OCI-LY7 (cell line): ENCODE data around the gene NFATC4. TPM values are rescaled to one million over a fixed set of nuclear protein-coding genes. Genes with fewer than 3 reads are reported as not detected.

Experiments used
- BruUV-seq: library from RNA; stranded (reverse); fragments of 400-500 nt; replicated peaks from 2 replicates; lab custom pipeline; 2021; lab: Mats Ljungman, UMichigan
- CTCF ChIA-PET: fragments of 300-600 bp; sonication (Branson Sonifier 250); formaldehyde crosslinking; loops from one replicate; lab custom pipeline; 2022; ENCODE audit warnings: antibody characterized with exemption; ENCODE audit not compliant: unreplicated experiment; lab: Charles Lee
- POLR2A ChIA-PET: fragments of 300-600 bp; sonication (Branson Sonifier 250); formaldehyde crosslinking; loops from one replicate; lab custom pipeline; 2022; ENCODE audit warnings: antibody characterized with exemption; lab: Charles Lee
- DNase-seq: peaks from one replicate; pipeline ENCODE4 v3.0.0-alpha.2; 2015; ENCODE audit warnings: low spot score
- H2AFZ ChIP-seq: fragments of 200-600 bp; sonication (generic), shearing (Covaris generic); 2 replicates; pipeline ENCODE4 v1.6.1; 2014; ENCODE audit warnings: mild to moderate bottlenecking, antibody characterized with exemption, low read length, moderate library complexity
- H3K27ac ChIP-seq: fragments of 200-600 bp; sonication (generic); 2 replicates; pipeline ENCODE4 v1.5.1; 2014; ENCODE audit warnings: mixed run types, low read depth, mild to moderate bottlenecking, moderate library complexity, low read length, inconsistent platforms; ENCODE audit not compliant: poor library complexity, severe bottlenecking
- H3K36me3 ChIP-seq: fragments of 200-600 bp; sonication (generic); 2 replicates; pipeline ENCODE4 v1.6.1; 2014; ENCODE audit warnings: mild to moderate bottlenecking, antibody characterized with exemption, low read length, moderate library complexity, mixed read lengths; ENCODE audit not compliant: insufficient read depth
- H3K4me1 ChIP-seq: fragments of 200-600 bp; sonication (generic); 2 replicates; pipeline ENCODE4 v1.5.1; 2014; ENCODE audit warnings: mild to moderate bottlenecking, low read length; ENCODE audit not compliant: insufficient read depth, poor library complexity, severe bottlenecking
- H3K4me2 ChIP-seq: fragments of 200-600 bp; sonication (generic); 2 replicates; pipeline ENCODE4 v1.6.1; 2014; ENCODE audit warnings: mild to moderate bottlenecking, low read length
- H3K4me3 ChIP-seq: fragments of 200-600 bp; sonication (generic); 2 replicates; pipeline ENCODE4 v1.5.1; 2014; ENCODE audit warnings: mild to moderate bottlenecking, low read depth, low read length; ENCODE audit not compliant: poor library complexity, severe bottlenecking
- H3K79me2 ChIP-seq: fragments of 200-600 bp; sonication (generic); 2 replicates; pipeline ENCODE4 v1.6.1; 2016; ENCODE audit warnings: low read depth, mild to moderate bottlenecking, low read length, moderate library complexity, mixed read lengths; ENCODE audit not compliant: insufficient read depth
- H3K9me2 ChIP-seq: fragments of 200-600 bp; sonication (generic); 2 replicates; pipeline ENCODE4 v1.6.1; 2016; ENCODE audit warnings: mild to moderate bottlenecking, low read length, mixed read lengths; ENCODE audit not compliant: insufficient read depth
- H3K9me3 ChIP-seq: fragments of 200-600 bp; sonication (generic); 2 replicates; pipeline ENCODE4 v1.6.1; 2014; ENCODE audit warnings: mild to moderate bottlenecking, mixed run types, low read length, mixed read lengths
- H4K20me1 ChIP-seq: fragments of 200-600 bp; sonication (generic); 2 replicates; pipeline ENCODE4 v1.6.1; 2014; ENCODE audit warnings: mild to moderate bottlenecking, antibody characterized with exemption, low read length, moderate library complexity, mixed read lengths; ENCODE audit not compliant: insufficient read depth
- EZH2phosphoT487 ChIP-seq: fragments of 200-600 bp; sonication (generic); IDR thresholded peaks from 2 replicates; pipeline ENCODE4 v1.6.1; 2018; ENCODE audit warnings: low read depth, borderline replicate concordance, mild to moderate bottlenecking, mixed run types, antibody characterized with exemption, low read length, moderate library complexity, mixed read lengths
- intact Hi-C: fragments of 100-400 bp; cut with micrococcal nuclease; formaldehyde crosslinking; loops from one replicate; pipeline ENCODE4 v1.10.0; 2022; ENCODE audit not compliant: unreplicated experiment
- total RNA-seq, 2 experiments: library from RNA; depleted of rRNA in 1 of 2; stranded (reverse); fragments of >200 nt in 1 of 2; shearing (Covaris generic) in 1 of 2; gene quantifications; 2 replicates each; pipeline ENCODE4 v1.2.3, GENCODE V29; 2014 to 2022
- TF ChIP-seq, protein P1 (sequence below): fragments of 200-600 bp; sonication (generic); conservative IDR thresholded peaks from 2 replicates; pipeline ENCODE4 v1.5.1; 2014; ENCODE audit warnings: mild to moderate bottlenecking, antibody characterized with exemption, low read length, moderate library complexity, mixed read lengths

The NFATC4 gene
- total RNA-seq, 2 experiments from 2014 or later = 72.2 to 96.6 TPM

DNA sequence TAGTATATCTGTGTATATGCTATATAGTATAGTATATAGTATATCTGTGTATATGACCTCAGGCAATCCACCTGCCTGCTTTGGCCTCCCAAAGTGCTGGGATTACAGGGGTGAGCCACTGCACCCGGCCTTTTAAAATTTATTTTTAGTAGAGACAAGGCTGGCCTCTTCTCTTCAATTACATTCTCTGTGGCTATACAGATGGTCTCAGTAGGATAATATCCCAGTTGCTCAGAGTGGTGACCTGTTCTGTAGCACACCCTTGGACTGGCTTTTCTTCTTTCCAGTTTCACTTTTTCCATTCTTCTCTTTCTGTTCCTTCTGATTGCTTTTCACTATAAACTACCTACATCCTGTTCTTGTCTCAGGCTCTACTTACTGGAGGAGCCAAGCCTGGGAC is 3.1 kb upstream of the NFATC4 start:
- DNase-seq = no peak
- intact Hi-C loops = loop anchor here (1.0 to 10.0 kb wide), 5 partner anchors 32 to 800 kb away; partner anchors contain the start of genes AP1G2 and TM9SF1
- peak overlapping the region; percentile 99 for H3K4me2 ChIP-seq
- CTCF ChIA-PET = interaction anchor here (2.3 kb wide), 1 partner anchor 67 kb away, joined by 24 read pairs; no protein-coding TSS in a partner anchor
- H2AFZ ChIP-seq = peak overlapping the region; percentile 47; the same call in 1 of the 2 replicates
- H3K27ac ChIP-seq = peak overlapping the region; percentile 93
- peaks cover 29% of the 10 kb centered on the region for H3K4me1 ChIP-seq
- TF ChIP-seq, protein P1, sequence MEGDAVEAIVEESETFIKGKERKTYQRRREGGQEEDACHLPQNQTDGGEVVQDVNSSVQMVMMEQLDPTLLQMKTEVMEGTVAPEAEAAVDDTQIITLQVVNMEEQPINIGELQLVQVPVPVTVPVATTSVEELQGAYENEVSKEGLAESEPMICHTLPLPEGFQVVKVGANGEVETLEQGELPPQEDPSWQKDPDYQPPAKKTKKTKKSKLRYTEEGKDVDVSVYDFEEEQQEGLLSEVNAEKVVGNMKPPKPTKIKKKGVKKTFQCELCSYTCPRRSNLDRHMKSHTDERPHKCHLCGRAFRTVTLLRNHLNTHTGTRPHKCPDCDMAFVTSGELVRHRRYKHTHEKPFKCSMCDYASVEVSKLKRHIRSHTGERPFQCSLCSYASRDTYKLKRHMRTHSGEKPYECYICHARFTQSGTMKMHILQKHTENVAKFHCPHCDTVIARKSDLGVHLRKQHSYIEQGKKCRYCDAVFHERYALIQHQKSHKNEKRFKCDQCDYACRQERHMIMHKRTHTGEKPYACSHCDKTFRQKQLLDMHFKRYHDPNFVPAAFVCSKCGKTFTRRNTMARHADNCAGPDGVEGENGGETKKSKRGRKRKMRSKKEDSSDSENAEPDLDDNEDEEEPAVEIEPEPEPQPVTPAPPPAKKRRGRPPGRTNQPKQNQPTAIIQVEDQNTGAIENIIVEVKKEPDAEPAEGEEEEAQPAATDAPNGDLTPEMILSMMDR = no peak
- TF ChIP-seq EZH2phosphoT487 = no peak
- peaks cover 3% of the 10 kb centered on the region; the same call in 1 of the 2 replicates for H3K79me2 ChIP-seq
- H3K36me3 ChIP-seq = no peaks in the 10 kb centered on the region
- POLR2A ChIA-PET = interaction anchor here (0.8 to 2.1 kb wide), 5 partner anchors 25 to 77 kb away, joined by 3 to 24 read pairs (median 9); partner anchors contain the start of genes CBLN3, KHNYN and RIPK3
- no TSS peak for BruUV-seq
- no peaks in the 10 kb centered on the region for H3K9me3 ChIP-seq
- no peaks in the 10 kb centered on the region for H3K9me2 ChIP-seq
- H4K20me1 ChIP-seq = no peaks in the 10 kb centered on the region
- H3K4me3 ChIP-seq = peak overlapping the region; percentile 91

DNA sequence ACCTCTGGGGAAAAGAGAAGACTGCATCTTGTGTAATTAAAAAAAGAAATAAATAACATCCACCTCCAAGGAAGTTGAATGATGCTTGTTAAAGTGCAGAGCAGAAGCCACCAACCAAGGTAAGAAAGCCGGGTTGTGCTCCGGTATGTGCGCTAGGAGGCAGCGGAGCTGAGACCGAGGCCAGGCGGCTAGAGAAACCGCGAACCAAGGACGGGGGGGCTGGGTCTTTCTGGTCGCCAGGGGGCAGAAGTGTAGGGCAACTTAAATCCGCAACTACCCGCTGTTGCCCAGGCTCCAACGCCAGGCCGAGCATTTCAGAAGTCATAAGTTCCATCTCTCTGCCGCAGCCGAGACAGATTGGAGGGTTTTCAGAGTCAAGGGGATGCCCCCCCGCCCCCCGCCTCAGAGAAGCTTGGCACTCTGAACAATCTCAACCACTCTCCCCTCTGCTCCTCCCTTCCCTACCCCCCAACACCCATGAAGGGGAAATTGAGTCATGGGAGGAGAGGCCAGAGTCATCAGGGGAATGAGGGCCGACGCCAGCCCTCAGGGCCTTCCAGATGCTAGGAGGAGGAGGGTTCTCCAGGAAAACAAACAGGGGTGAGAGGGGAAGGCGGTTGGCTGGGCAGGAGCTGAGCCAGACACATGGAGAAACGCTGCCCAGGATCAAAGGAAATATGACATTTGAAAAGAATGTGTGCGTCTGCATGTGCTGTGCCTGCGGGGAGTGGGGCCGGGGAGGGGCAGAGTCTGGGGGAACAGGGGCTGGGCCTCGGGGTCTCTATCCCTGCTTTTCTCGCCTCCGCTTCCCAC is 2.2 kb upstream of the NFATC4 start:
- DNase-seq = peak; percentile 95
- peak overlapping the region; percentile 93 for H3K27ac ChIP-seq
- H4K20me1 ChIP-seq = no peaks in the 10 kb centered on the region
- H3K4me1 ChIP-seq = peaks cover 29% of the 10 kb centered on the region
- ChIA-PET POLR2A (interaction anchor here (0.6 to 2.1 kb wide), 12 partner anchors 12 to 381 kb away, joined by 3 to 24 read pairs (median 4); partner anchors contain the start of genes CBLN3, KHNYN and RIPK3), CTCF (interaction anchor here (0.6 to 2.3 kb wide), 8 partner anchors 19 to 230 kb away, joined by 3 to 24 read pairs (median 6); no protein-coding TSS in a partner anchor)
- no peaks in the 10 kb centered on the region for H3K9me3 ChIP-seq
- peaks cover 3% of the 10 kb centered on the region; the same call in 1 of the 2 replicates for H3K79me2 ChIP-seq
- no TSS peak for BruUV-seq
- intact Hi-C loops = loop anchor here (1.0 to 10.0 kb wide), 8 partner anchors 33 to 801 kb away; partner anchors contain the start of genes AP1G2, PSME2, RNF31 and TINF2
- peak overlapping the region; percentile 99 for H3K4me2 ChIP-seq
- no peak for TF ChIP-seq EZH2phosphoT487
- TF ChIP-seq, protein P1 = peak; percentile 97
- no peaks in the 10 kb centered on the region for H3K9me2 ChIP-seq
- no peaks in the 10 kb centered on the region for H3K36me3 ChIP-seq
- peak overlapping the region; percentile 91 for H3K4me3 ChIP-seq
- H2AFZ ChIP-seq = peak overlapping the region; percentile 74; the same call in 1 of the 2 replicates
